Measurements from ENCODE around the gene CYP4Z1.
"Not testable (repeated sequence)": the region's sequence is repeated elsewhere in the genome, so short reads cannot be mapped to it uniquely, and the experiment has no call there.

The CYP4Z1 gene, protein sequence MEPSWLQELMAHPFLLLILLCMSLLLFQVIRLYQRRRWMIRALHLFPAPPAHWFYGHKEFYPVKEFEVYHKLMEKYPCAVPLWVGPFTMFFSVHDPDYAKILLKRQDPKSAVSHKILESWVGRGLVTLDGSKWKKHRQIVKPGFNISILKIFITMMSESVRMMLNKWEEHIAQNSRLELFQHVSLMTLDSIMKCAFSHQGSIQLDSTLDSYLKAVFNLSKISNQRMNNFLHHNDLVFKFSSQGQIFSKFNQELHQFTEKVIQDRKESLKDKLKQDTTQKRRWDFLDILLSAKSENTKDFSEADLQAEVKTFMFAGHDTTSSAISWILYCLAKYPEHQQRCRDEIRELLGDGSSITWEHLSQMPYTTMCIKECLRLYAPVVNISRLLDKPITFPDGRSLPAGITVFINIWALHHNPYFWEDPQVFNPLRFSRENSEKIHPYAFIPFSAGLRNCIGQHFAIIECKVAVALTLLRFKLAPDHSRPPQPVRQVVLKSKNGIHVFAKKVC

DNA sequence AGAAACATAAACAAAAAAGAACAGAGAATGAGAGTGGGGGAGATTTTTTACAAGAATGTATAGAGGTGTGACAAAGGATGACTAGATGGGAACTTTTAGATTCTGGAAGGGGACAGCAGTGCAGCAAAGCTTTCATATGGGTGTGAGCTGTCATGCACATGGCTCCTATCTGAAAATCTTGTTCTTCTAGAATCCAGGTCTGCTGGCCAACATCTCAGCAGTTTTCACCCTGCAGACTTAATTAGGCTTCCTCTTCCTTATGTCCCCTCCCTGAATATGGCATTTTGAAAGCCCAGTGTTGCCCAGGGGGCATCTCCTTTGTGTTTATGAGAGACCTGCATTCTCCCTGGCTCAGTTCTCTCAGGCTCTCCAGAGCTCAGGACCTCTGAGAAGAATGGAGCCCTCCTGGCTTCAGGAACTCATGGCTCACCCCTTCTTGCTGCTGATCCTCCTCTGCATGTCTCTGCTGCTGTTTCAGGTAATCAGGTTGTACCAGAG lies at the start of gene CYP4Z1:
Gene CYP4Z1, plus strand, starts transcription at position 135 of the 498 bp plus-strand sequence. Its CDS starts 260 bp downstream, at position 395.
- H3K27me3 Mint-ChIP-seq = peaks cover 27% of the 10 kb centered on the region
- no peaks in the 10 kb centered on the region for H3K9me3 Mint-ChIP-seq
- DNase-seq = no peak
- no peaks in the 10 kb centered on the region for H3K4me1 Mint-ChIP-seq
- H3K27ac Mint-ChIP-seq = no peak within 1 kb of the TSS
- ATAC-seq = no peak
- no peak within 1 kb of the TSS for H3K4me3 Mint-ChIP-seq

DNA sequence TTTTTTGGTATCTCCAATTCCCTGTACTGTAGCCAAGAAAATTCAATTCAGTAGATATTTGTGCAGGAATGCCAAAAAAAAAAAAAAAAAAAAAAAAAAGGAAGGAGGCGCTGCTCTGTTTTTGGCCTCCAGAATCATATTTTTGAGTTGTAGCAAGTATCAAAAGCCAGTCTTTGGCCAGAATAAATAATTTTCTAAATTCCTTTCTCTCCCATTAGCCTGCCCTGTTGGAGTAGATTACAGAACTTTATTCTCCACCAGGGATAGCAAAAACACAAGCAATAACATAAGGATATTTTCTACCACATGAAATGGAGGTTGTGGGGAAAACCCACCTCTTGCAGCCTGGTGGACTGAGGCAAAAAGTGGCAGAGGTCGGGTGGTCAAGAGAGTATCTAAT lies 46.0 kb upstream of the CYP4Z1 start:
- H3K4me3 Mint-ChIP-seq = no peak overlapping the region
- H3K27ac Mint-ChIP-seq = no peak overlapping the region

DNA sequence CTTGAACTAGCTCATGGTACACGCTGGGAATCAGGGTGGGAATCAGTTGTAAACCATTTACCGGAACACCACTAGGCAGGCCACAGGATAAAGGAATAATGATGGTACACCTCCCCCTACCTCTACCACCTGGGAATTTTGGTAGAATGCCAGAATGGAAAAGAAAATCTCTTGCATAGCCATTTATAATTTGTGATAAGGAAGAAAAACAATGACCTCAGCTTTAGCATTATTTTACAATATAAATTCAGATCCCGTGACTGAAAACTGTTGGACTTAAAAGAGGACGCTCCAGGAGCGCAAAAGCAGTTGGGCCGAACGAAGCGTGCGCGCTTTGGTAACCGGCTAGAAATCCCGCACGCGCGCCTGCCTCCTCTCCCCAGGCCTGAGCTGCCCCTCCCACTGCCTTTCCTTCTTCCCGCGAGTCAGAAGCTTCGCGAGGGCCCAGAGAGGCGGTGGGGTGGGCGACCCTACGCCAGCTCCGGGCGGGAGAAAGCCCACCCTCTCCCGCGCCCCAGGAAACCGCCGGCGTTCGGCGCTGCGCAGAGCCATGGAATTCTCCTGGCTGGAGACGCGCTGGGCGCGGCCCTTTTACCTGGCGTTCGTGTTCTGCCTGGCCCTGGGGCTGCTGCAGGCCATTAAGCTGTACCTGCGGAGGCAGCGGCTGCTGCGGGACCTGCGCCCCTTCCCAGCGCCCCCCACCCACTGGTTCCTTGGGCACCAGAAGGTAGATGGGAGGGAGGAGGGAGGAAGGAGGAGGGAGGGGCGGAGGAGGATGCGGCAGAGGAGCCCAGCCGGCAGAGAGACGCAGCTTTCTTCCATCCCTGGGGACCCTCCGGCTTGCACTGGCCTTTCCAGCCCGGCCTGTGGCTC lies 43.5 kb upstream of the CYP4Z1 start, which contains the start of gene CYP4X1:
Gene CYP4X1, plus strand, starts transcription at position 402 of the 873 bp plus-strand sequence. Its CDS starts 149 bp downstream, at position 551.
- Mint-ChIP-seq H3K4me3 (no peak within 1 kb of the TSS), H3K27me3 (peaks cover 49% of the 10 kb centered on the region), H3K4me1 (no peaks in the 10 kb centered on the region), H3K27ac (no peak within 1 kb of the TSS), H3K9me3 (no peaks in the 10 kb centered on the region)
- DNase-seq (no peak), ATAC-seq (no peak)

More for the DNA sequence above, 46.0 kb upstream of the CYP4Z1 start:
- ATAC-seq (no peak), DNase-seq (no peak)
- no peaks in the 10 kb centered on the region for H3K4me1 Mint-ChIP-seq
- H3K27me3 Mint-ChIP-seq = peaks cover 49% of the 10 kb centered on the region
- H3K9me3 Mint-ChIP-seq = no peaks in the 10 kb centered on the region

DNA sequence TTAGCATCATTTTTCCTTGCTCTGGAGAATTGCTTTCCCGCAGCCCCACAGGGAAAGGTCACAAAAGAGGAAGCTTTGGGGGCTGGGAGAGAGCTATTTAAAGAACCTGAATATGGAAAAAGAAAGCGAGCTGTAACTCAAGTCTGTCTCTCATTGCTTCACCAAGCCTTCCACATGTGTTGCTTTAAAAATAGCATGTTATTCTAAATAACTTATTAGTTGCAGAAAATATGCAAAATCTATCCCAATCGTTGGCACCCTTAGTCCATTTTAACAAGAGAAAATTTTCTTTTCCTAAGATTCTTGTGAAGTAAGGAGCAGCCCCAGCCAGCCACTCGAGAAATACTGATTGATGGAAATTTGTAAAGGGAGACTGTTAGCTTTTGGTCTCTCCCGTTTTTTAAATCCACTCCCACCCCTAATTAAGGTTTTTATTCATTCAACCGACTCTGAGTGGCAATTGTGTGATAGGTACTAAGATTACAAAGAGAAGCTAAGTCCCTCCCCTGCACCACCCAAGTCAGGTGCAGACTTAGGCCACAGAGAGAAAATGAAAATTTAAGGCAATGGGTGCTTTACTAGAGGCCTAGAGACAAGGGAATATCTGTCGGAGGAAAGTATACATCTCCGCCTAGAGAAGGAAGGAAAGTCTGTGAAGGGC lies 42.8 kb upstream of the CYP4Z1 start:
- Mint-ChIP-seq H3K27me3 (peaks cover 49% of the 10 kb centered on the region), H3K4me3 (no peak overlapping the region), H3K27ac (no peak overlapping the region), H3K9me3 (no peaks in the 10 kb centered on the region), H3K4me1 (no peaks in the 10 kb centered on the region)
- ATAC-seq = no peak
- no peak for DNase-seq

DNA sequence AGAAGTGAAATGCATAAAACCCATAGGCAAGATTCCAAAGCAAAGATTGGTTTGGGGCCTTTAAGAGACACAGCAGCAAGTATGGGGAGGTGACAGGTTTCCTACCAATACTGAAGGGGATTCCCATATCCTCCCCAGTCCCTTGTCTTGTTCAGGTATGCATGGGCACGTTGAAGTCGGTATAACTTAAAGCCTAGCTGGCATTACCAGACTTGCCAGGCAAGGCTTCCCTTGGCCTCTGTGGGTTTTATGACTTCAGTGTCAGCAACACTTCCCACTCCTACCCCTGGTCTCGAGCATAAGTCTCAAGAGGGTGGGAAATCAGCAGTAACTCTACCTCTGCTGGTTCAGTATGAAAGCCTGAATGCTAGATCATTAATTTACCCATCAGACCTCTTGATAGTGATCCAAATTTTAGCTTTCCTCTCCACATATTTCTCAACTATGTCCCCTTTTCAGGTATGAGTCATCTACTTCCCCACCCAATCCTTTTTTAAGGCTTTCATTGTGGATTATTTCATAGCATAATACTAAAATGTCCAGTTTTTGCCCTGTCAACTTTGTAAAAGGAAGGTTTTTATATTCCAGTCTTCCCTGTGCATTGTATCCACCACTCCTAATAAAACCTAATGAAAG lies 36.7 kb upstream of the CYP4Z1 start:
- no peaks in the 10 kb centered on the region for H3K9me3 Mint-ChIP-seq
- no peaks in the 10 kb centered on the region for H3K4me1 Mint-ChIP-seq
- no peak overlapping the region for H3K4me3 Mint-ChIP-seq
- H3K27ac Mint-ChIP-seq = no peak overlapping the region
- H3K27me3 Mint-ChIP-seq = peaks cover 17% of the 10 kb centered on the region
- no peak for DNase-seq
- no peak for ATAC-seq

DNA sequence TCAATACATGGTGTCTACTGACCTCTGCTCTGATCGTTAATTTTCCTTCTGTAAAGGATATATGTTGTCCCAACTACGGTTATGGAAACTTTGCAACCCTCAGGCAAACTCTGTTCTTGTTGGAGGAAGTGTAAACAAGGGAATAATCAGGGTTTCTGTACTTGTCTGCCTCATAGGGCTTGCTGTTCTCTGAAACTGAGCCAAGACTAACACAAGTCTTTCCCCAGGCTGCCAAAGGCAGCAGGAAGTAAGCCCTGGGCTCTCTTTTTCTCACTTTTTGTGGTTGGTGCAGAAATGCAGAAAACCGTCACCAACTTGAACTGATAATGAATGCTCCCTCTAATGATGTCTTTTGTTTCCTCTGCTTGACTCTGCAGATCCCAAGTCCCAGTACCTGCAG lies 36.0 kb upstream of the CYP4Z1 start:
- H3K27ac Mint-ChIP-seq = no peak overlapping the region
- peaks cover 16% of the 10 kb centered on the region for H3K27me3 Mint-ChIP-seq
- no peak overlapping the region for H3K4me3 Mint-ChIP-seq
- ATAC-seq (no peak), DNase-seq (no peak)
- no peaks in the 10 kb centered on the region for H3K4me1 Mint-ChIP-seq
- H3K9me3 Mint-ChIP-seq = no peaks in the 10 kb centered on the region

DNA sequence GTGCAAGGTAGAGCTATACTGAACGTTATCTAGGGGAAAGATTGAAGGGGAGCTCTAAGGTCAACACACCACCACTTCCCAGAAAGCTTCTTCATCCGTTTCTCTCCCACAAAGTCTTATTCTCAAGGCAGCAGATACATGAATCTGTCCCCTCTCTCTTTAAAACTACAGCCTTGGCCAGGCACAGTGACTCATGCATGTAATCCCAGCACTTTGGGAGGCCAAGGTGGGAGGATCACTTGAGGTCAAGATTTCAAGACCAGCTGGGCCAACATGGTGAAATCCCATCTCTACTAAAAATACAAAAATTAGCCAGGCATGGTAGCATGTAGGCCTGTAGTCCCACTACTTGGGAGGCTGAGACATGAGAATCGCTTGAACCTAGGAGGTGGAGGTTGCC lies 35.4 kb upstream of the CYP4Z1 start:
- no peak for DNase-seq
- Mint-ChIP-seq H3K9me3 (no peaks in the 10 kb centered on the region), H3K4me1 (no peaks in the 10 kb centered on the region)

DNA sequence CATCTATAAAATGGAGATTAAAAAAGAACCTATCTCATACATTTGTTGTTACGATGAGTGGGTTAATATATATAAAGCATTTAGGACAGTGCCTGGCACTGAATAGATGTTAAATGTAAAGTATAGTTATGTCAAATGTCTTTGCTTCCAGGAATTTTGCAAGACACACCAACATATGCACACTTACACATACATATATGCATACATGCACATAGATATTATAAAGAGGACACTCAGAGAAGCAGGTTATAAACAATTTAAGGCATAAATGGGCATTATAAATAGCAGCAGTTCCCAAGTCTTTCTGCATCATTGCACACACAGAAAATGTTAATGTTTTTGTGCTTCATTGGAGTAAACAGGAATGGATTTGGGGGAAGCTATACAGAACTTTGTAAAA lies 30.3 kb upstream of the CYP4Z1 start:
- no peak overlapping the region for H3K4me3 Mint-ChIP-seq
- no peaks in the 10 kb centered on the region for H3K4me1 Mint-ChIP-seq
- peaks cover 27% of the 10 kb centered on the region for H3K27me3 Mint-ChIP-seq
- DNase-seq (no peak), ATAC-seq (no peak)
- no peak overlapping the region for H3K27ac Mint-ChIP-seq
- no peaks in the 10 kb centered on the region for H3K9me3 Mint-ChIP-seq

More for the DNA sequence above, 35.4 kb upstream of the CYP4Z1 start:
- Mint-ChIP-seq H3K4me3 (no peak overlapping the region), H3K27ac (no peak overlapping the region), H3K27me3 (peaks cover 15% of the 10 kb centered on the region)
- no peak for ATAC-seq

DNA sequence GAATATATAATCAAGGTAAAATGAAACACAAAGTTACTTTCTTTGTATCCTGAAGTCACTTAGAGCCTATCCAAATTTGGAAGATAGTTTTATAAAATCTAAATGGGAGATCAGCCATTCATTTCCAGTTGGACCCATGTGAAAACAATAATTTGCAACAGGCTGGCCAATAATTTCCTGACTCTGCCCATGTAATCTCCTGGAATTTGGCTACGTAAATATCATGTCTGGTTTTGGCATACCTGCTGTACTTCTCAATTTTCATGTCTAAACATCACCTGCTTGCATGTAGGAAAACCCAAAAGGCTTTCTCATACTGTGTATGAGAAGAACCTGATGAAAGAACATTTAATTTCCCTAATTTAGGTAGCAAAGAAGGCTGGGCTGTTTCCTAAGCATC lies 7.7 kb upstream of the CYP4Z1 start:
- no peak for DNase-seq
- H3K4me1 Mint-ChIP-seq = no peaks in the 10 kb centered on the region
- peaks cover 40% of the 10 kb centered on the region for H3K27me3 Mint-ChIP-seq
- H3K27ac Mint-ChIP-seq = no peak overlapping the region
- no peak overlapping the region for H3K4me3 Mint-ChIP-seq
- ATAC-seq = no peak
- peaks cover 9 to 12% of the 10 kb centered on the region in 2 donors for H3K9me3 Mint-ChIP-seq

DNA sequence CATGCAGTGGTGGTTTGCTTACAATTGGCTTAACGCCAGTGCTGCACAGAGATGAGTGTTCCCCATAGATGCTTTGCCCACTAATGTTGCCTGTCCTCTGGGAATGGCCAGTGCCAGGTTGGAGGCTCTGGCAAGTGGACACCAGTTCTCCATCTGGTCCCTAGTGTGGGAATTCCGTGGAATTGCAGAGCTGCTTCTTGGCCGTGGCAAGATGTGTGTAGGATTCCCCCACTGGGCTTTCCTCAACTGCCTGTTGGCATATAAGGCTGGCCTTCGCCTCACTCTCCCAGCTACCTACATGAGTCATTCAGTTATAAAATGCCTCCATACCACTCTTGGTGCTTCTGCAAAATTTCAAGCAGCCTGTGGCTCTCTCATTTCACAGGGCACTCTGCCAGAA lies 2.0 kb downstream of the CYP4Z1 start:
- not testable (repeated sequence) for H3K9me3 Mint-ChIP-seq, ATAC-seq, H3K4me3 Mint-ChIP-seq, DNase-seq, H3K4me1 Mint-ChIP-seq, H3K27ac Mint-ChIP-seq
- H3K27me3 Mint-ChIP-seq = peaks cover 16% of the 10 kb centered on the region

DNA sequence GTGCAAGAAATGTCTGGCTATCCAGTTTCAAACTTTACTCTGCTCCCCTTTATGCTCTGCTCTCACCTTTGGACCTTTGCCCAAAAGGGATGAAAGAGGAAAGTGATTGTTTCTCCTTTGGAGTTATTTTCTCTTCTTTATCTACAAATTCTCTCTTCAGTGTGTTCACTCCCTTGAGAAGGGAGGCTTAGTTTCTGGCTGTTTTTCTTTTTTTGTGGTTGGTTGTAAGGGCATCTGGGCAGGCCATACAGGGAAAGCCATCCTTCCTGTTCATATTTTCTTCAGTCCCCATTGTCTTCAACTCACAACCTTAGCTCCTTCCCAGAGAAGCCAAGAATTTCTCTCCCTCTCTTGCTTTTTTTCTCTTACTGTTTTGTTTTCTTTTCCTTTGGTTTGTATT lies 2.5 kb downstream of the CYP4Z1 start:
- H3K9me3 Mint-ChIP-seq, H3K4me1 Mint-ChIP-seq, H3K4me3 Mint-ChIP-seq, DNase-seq, H3K27ac Mint-ChIP-seq, ATAC-seq: not testable (repeated sequence)
- H3K27me3 Mint-ChIP-seq = peaks cover 16% of the 10 kb centered on the region

DNA sequence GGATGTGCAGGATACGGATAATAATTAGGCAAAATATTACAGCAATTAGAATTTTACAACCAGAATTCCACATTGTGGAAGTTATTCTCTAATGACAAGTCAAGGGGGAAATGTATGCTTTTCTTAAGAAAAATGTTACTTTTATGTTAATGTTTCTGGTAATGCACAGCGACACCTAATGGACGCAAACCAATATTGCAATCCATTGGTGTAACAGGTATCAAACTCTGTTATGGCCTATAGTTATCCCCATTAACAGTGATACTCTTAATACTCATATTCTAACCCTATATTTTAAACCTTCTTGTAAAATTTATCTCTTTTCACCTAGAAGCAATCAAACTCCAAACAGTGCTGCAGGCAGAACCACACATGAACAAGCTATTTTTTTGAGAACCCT lies 22.3 kb downstream of the CYP4Z1 start:
- DNase-seq = peak; percentile 21 to 27
- H3K4me3 Mint-ChIP-seq, H3K27me3 Mint-ChIP-seq, H3K27ac Mint-ChIP-seq, ATAC-seq, H3K9me3 Mint-ChIP-seq, H3K4me1 Mint-ChIP-seq: not testable (repeated sequence)

DNA sequence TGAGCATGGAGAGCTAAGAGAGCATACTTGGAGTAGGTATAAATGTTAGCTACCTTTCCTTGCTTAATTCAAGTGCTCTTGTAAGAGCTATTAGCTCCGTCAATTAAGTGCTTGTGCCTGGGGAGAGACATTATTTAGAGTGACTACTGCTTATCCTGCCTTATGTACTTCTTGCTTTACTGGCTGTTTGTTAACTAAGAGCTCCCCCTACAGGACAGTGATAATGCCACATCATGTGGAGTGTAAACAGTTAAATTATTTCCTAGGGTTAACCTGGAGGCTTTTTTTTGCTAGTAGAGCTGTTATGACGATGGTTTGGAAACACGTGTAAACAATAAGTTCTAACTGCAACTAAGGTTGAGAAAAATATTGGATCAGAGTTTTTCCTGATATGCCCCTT lies 24.4 kb downstream of the CYP4Z1 start:
- H3K4me1 Mint-ChIP-seq, H3K27me3 Mint-ChIP-seq, H3K9me3 Mint-ChIP-seq, H3K27ac Mint-ChIP-seq, DNase-seq, ATAC-seq, H3K4me3 Mint-ChIP-seq: not testable (repeated sequence)

DNA sequence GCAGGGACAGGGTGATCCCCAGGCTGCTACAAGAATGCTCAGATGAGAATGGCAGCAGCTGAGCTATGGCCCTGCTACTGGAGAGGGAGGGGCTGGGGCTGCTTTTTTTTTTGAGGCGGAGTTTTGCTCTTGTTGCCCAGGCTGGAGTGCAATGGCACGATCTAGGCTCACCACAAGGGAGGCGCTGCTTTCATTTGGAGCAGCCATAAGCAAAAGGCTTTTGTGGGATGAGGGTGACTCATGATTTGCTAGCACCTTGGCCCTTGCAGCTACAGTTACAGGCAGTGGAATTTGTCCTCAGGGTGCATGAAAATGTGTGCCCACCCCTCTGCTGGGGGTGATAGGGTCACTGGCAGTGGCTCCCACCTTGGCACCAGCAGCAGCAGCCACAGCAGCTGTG lies 37.8 kb downstream of the CYP4Z1 start:
- DNase-seq (no peak), ATAC-seq (no peak)
- Mint-ChIP-seq H3K27ac (no peak overlapping the region), H3K27me3 (peaks cover 17% of the 10 kb centered on the region), H3K4me1 (no peaks in the 10 kb centered on the region), H3K9me3 (peaks cover 0 to 14% of the 10 kb centered on the region in 2 donors), H3K4me3 (no peak overlapping the region)

DNA sequence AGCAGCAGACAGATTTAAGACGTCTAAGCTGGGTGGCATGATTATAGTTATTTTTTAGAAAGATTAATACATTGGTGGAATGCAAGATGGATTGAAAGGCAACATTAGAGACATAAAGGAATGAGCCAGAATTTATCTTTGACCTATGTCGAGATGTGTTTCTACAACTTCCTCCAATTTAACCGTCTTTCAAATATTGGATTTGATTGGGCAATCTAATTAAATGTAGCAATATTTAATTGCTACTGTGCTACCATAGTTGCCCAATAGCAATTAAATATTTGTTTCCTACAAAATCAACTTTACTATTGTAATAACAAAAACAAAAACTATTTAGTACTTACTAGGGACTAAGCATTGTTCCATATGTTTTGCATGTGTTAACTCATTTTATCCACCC lies 39.8 kb downstream of the CYP4Z1 start:
- H3K4me3 Mint-ChIP-seq = no peak overlapping the region
- H3K27me3 Mint-ChIP-seq = peaks cover 17% of the 10 kb centered on the region
- no peaks in the 10 kb centered on the region for H3K4me1 Mint-ChIP-seq
- ATAC-seq = no peak
- peaks cover 0 to 14% of the 10 kb centered on the region in 2 donors for H3K9me3 Mint-ChIP-seq
- DNase-seq = no peak
- H3K27ac Mint-ChIP-seq = no peak overlapping the region
